KMS-11 (cell line): ENCODE results near the gene SLC23A2.

ENCODE experiments used
- H2AFZ ChIP-seq: fragments of 200-600 bp; sonication (generic); 2 replicates; pipeline ENCODE4 v1.6.1; 2016; ENCODE audit warnings: antibody characterized with exemption, mixed run types, low read depth
- H3K27ac ChIP-seq: fragments of 200-600 bp; sonication (generic); 2 replicates; pipeline ENCODE4 v1.6.1; 2016; ENCODE audit warnings: mild to moderate bottlenecking, mixed run types
- H3K27me3 ChIP-seq: fragments of 200-600 bp; sonication (generic); 2 replicates; pipeline ENCODE4 v1.6.1; 2017; ENCODE audit warnings: mild to moderate bottlenecking, low read depth, mixed run types, moderate library complexity; ENCODE audit not compliant: insufficient read depth
- H3K36me3 ChIP-seq: fragments of 200-600 bp; sonication (generic); 2 replicates; pipeline ENCODE4 v1.6.1; 2017; ENCODE audit warnings: mild to moderate bottlenecking, mixed run types; ENCODE audit not compliant: insufficient read depth
- H3K4me1 ChIP-seq: fragments of 200-600 bp; sonication (generic); 2 replicates; pipeline ENCODE4 v1.6.1; 2016; ENCODE audit warnings: mild to moderate bottlenecking, low read depth, mixed run types; ENCODE audit not compliant: poor library complexity, severe bottlenecking
- H3K4me2 ChIP-seq: fragments of 200-600 bp; sonication (generic); 2 replicates; pipeline ENCODE4 v1.7.0; 2016; ENCODE audit warnings: mild to moderate bottlenecking, mixed run types
- H3K4me3 ChIP-seq: fragments of 200-600 bp; sonication (generic); IDR thresholded peaks from 2 replicates; pipeline ENCODE4 v1.6.1; 2017; ENCODE audit warnings: low read depth, low read length, mixed read lengths; ENCODE audit not compliant: insufficient read depth
- H3K79me2 ChIP-seq: fragments of 200-600 bp; sonication (generic); 2 replicates; pipeline ENCODE4 v1.6.1; 2016; ENCODE audit warnings: low read depth, mixed run types; ENCODE audit not compliant: insufficient read depth
- H3K9ac ChIP-seq: fragments of 200-600 bp; sonication (generic); 2 replicates; pipeline ENCODE4 v1.6.1; 2016; ENCODE audit warnings: mild to moderate bottlenecking, mixed run types
- H4K20me1 ChIP-seq: fragments of 200-600 bp; sonication (generic); 2 replicates; pipeline ENCODE4 v1.6.1; 2016; ENCODE audit warnings: mild to moderate bottlenecking, mixed run types; ENCODE audit not compliant: insufficient read depth
- CTCF ChIP-seq: fragments of 200-600 bp; sonication (generic); conservative IDR thresholded peaks from 2 replicates; pipeline ENCODE4 v1.6.1; 2017; ENCODE audit warnings: low read depth, mild to moderate bottlenecking, antibody characterized with exemption, low read length, moderate library complexity, mixed read lengths

Gene SLC23A2

GRCh38 chr20:4998160-4998651 is 3.1 kb downstream of the SLC23A2 start:
- Histone ChIP-seq H3K27ac (no peak overlapping the region), H2AFZ (no peak overlapping the region), H3K27me3 (no peaks in the 10 kb centered on the region), H4K20me1 (no peaks in the 10 kb centered on the region), H3K4me2 (no peak overlapping the region), H3K4me1 (peaks cover 8% of the 10 kb centered on the region), H3K4me3 (no peak overlapping the region), H3K79me2 (peaks cover 12% of the 10 kb centered on the region; the same call in 1 of the 2 replicates), H3K36me3 (no peaks in the 10 kb centered on the region), H3K9ac (no peak overlapping the region)
- TF ChIP-seq CTCF = no peak

GRCh38 chr20:4997222-4997621 is 4.1 kb downstream of the SLC23A2 start:
- Histone ChIP-seq H3K79me2 (peaks cover 12% of the 10 kb centered on the region; the same call in 1 of the 2 replicates), H3K27me3 (no peaks in the 10 kb centered on the region), H4K20me1 (no peaks in the 10 kb centered on the region), H3K4me1 (peaks cover 8% of the 10 kb centered on the region), H3K27ac (no peak overlapping the region), H3K4me3 (no peak overlapping the region), H3K9ac (no peak overlapping the region), H3K36me3 (no peaks in the 10 kb centered on the region), H3K4me2 (no peak overlapping the region), H2AFZ (no peak overlapping the region)
- no peak for TF ChIP-seq CTCF

- H2AFZ ChIP-seq = no peak overlapping the region
- H3K36me3 ChIP-seq = no peaks in the 10 kb centered on the region
- H3K4me2 ChIP-seq = no peak overlapping the region
- peaks cover 3% of the 10 kb centered on the region; the same call in 1 of the 2 replicates for H3K79me2 ChIP-seq
- H3K9ac ChIP-seq = no peak overlapping the region
- TF ChIP-seq CTCF = no peak
- H3K27ac ChIP-seq = no peak overlapping the region
- no peaks in the 10 kb centered on the region for H4K20me1 ChIP-seq
- peaks cover 3% of the 10 kb centered on the region for H3K4me1 ChIP-seq
- H3K27me3 ChIP-seq = no peaks in the 10 kb centered on the region
- no peak overlapping the region for H3K4me3 ChIP-seq
Measured at GRCh38 chr20:4989570-4989969, 11.7 kb downstream of the SLC23A2 start.

- no peak for TF ChIP-seq CTCF
- Histone ChIP-seq H3K4me3 (no peak overlapping the region), H3K4me1 (peaks cover 3% of the 10 kb centered on the region), H2AFZ (no peak overlapping the region), H3K36me3 (no peaks in the 10 kb centered on the region), H3K9ac (no peak overlapping the region), H4K20me1 (no peaks in the 10 kb centered on the region), H3K27me3 (no peaks in the 10 kb centered on the region), H3K27ac (no peak overlapping the region), H3K4me2 (no peak overlapping the region), H3K79me2 (no peaks in the 10 kb centered on the region)
Measured at GRCh38 chr20:4987130-4987529, 14.2 kb downstream of the SLC23A2 start.
